GM18858 (cell line): ENCODE data around the gene VEGFD.
"Not testable (repeated sequence)": the region's sequence is repeated elsewhere in the genome, so short reads cannot be mapped to it uniquely, and the experiment has no call there.

Experiments
- ATAC-seq: cut with Tn5 transposase; IDR thresholded peaks from one replicate; pipeline ENCODE4 v1.9.1; 2021; ENCODE audit not compliant: unreplicated experiment

VEGFD gene

GRCh38 chrX:15310117-15310516, 74.1 kb downstream of the VEGFD start:
- no peak for ATAC-seq

DNA sequence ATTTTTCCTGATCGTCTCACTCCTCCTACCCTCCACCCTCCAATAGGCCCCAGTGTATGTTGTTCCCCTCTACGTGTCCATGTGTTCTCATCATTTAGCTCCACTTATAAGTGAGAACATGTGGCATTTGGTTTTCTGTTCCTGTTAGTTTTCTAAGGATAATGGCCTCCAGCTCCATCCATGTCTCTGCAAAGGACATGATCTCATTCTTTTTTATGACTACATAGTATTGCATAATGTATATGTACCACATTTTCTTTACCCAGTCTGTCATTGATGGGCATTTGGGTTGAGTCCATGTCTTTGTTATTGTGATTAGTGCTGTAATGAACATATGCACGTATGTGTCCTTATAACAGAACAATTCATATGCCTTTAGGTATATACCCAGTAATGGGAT, 78.3 kb downstream of the VEGFD start:
- ATAC-seq: not testable (repeated sequence)

DNA sequence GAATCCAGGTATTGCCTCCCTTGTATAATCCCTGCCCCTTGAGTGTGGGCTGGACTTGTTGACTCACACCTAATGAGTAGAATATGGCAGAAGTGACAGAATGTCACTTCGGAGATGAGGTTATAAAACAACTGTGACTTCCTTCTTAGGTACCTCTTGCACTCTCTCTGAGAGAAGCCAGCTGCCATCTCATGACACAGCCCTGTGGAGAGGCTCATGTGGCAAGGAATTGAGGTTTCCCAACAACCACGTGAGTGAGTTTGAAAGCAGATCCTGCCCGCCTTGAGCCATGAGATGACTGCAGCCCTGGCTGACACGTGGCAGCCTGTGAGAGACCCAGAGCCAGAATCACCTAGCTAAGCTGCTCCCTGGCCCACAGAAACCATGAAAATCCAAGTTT, 82.3 kb downstream of the VEGFD start:
- no peak for ATAC-seq

DNA sequence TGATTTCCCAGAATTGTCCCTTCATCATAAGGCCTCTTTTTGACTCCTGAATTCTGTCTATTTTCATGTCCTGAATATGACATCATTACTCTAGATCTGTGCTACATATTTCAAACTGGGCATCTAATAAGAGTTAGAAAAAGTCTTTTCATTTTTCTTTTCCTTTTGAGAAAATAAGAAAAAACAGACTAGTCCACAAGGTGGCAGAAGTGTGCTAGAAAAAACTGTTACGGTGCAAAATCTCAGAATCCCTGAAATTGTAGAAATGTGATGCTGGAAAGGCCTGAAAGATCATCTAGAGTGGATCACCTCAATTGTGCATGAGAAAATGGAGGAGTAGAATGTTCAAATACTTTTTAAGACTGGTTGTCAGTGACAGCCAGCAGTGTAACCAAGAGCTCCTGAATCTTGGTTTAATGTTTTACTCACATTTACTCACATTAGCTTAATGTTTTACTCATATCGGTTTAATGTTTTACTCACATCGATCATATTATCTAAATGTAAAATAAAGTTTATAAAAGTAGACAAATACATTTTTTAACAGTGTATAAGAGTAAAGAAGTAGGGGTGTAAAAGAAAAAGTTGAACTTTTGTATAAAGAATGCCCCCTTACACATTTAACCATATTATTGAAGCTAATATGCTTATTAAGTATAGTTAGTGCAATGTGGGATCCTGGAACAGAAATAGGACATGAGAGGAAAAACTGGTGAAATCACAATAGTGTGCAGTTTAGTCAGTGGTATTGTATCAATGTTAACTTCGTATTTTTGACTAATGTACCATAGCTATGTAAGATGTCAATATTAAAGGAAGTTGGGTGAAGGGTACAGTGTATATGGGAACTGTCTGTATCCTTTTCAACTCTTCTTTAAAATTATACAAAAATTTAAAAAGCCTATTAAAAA, 84.0 kb downstream of the VEGFD start:
- ATAC-seq: no peak

DNA sequence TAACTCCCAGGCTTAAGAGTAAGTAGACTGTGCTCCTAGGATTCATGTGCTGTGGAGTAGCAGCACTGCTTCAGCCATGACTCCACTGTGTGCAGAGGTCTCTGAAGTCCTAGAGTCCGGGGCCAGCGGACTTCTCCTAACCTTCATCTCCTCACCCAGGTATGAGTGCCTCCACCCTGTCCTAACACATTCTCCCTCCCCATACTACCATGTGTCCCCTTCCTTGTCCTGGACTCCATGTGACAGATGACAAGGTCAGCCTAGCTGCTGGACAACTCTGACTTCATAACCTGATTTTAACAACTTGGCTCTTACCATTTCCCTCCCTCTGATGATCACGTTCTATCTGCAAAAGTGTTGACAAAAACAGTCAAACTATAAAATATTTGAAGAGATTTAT, 85.4 kb downstream of the VEGFD start:
- no peak for ATAC-seq

GRCh38 chrX:15298201-15298600, 86.0 kb downstream of the VEGFD start:
- ATAC-seq: no peak
